ENCODE measurements around the gene GNB1L.

Gene GNB1L

DNA sequence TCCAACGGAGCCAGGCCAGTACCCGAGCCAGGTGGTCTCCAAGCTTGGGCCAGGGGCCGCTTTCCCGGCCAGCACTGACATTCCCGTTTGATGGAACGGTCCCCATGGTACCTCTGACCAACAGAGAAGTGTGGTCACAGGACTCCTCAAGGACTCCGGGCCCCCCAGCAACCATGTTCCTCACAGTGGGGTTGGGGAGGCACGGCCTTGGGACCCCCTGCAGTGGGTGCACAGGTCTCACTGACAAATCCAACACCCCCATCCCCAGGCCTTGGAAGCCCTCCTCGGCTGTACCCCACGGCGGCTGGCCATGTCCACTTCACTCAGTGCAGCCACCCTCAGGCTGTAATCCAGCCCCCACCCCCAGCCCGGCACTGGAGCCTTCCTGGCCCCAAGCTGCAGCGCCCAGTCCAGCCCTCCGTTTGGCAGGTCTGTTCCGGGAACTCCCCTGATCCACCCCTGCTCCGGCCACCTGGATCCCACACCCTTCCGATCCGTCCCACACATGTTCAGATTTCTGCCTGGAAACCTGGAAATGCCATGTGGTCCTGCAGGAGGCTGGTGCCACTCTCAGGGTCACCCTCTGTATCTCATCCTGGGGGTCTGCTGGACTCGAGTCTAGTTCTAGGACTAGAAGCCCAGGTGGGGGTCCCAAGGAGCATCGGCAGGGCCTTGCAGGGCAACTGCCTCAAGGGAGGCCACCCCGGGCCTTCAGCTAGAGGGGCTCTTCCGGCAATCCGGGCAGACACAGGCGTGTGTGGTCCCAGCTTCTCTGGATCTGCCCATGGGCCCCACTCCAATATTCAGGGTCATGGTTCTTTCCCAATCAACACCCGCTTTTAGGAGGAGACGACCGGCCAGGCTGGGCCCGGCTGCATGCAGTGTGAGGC, 67.5 kb downstream of the GNB1L start:
- Histone ChIP-seq H3K27ac (replicated peaks) (no peak overlapping the region), H3K4me3 (replicated peaks; ENCODE audit: insufficient read depth, low read length) (no peak overlapping the region), H3K27me3 (ENCODE audit: insufficient read depth, poor library complexity, severe bottlenecking) (no peaks in the 10 kb centered on the region)
- no peak for TF ChIP-seq SPI1 (IDR thresholded peaks at IDR 0.05; ENCODE audit: borderline replicate concordance, low read depth)
- TF ChIP-seq, protein P1, sequence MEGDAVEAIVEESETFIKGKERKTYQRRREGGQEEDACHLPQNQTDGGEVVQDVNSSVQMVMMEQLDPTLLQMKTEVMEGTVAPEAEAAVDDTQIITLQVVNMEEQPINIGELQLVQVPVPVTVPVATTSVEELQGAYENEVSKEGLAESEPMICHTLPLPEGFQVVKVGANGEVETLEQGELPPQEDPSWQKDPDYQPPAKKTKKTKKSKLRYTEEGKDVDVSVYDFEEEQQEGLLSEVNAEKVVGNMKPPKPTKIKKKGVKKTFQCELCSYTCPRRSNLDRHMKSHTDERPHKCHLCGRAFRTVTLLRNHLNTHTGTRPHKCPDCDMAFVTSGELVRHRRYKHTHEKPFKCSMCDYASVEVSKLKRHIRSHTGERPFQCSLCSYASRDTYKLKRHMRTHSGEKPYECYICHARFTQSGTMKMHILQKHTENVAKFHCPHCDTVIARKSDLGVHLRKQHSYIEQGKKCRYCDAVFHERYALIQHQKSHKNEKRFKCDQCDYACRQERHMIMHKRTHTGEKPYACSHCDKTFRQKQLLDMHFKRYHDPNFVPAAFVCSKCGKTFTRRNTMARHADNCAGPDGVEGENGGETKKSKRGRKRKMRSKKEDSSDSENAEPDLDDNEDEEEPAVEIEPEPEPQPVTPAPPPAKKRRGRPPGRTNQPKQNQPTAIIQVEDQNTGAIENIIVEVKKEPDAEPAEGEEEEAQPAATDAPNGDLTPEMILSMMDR (IDR thresholded peaks at IDR 0.05; ENCODE audit: insufficient read depth, low read length) = no peak
- TF ChIP-seq POLR2AphosphoS5 (IDR thresholded peaks at IDR 0.05; ENCODE audit: low read depth) = no peak
- TF ChIP-seq GABPA (IDR thresholded peaks at IDR 0.05; ENCODE audit: low read depth) = no peak
- no peak for TF ChIP-seq REST (IDR thresholded peaks at IDR 0.05; ENCODE audit: insufficient replicate concordance, low read depth)
- DNase-seq (ENCODE audit: low read depth in 1 of 2, low spot score in 1 of 2) = no peak

DNA sequence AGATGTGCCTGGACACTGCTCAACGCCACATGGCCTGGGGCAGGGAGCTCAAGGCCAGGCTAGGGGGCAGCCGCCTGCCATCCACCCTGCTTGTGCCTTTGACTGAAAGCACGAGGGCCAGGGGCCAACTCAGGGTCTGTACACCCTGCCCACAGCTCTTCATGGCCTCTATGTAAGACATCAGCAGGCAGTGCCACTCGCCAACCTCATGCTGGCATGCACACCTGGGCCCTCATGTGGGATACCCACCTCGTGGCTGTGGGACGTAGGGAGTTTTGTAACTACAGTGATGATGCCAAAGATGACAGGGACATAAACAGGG, 68.4 kb downstream of the GNB1L start:
- TF ChIP-seq, protein P1 (IDR thresholded peaks at IDR 0.05; ENCODE audit: insufficient read depth, low read length) = no peak
- TF ChIP-seq POLR2AphosphoS5 (IDR thresholded peaks at IDR 0.05; ENCODE audit: low read depth) (no peak), REST (IDR thresholded peaks at IDR 0.05; ENCODE audit: insufficient replicate concordance, low read depth) (no peak), SPI1 (IDR thresholded peaks at IDR 0.05; ENCODE audit: borderline replicate concordance, low read depth) (no peak), GABPA (IDR thresholded peaks at IDR 0.05; ENCODE audit: low read depth) (no peak)

GRCh38 chr22:19785461-19786263, 69.0 kb downstream of the GNB1L start:
- H3K27ac ChIP-seq (replicated peaks) = no peak overlapping the region
- no peak overlapping the region for H3K4me3 ChIP-seq (replicated peaks; ENCODE audit: insufficient read depth, low read length)
- no peak for DNase-seq (ENCODE audit: low read depth in 1 of 2, low spot score in 1 of 2)
- H3K27me3 ChIP-seq (ENCODE audit: insufficient read depth, poor library complexity, severe bottlenecking) = no peaks in the 10 kb centered on the region
- no peak for TF ChIP-seq REST (IDR thresholded peaks at IDR 0.05; ENCODE audit: insufficient replicate concordance, low read depth)
- TF ChIP-seq, protein P1 (IDR thresholded peaks at IDR 0.05; ENCODE audit: insufficient read depth, low read length) = no peak
- TF ChIP-seq POLR2AphosphoS5 (IDR thresholded peaks at IDR 0.05; ENCODE audit: low read depth) = no peak
- TF ChIP-seq SPI1 (IDR thresholded peaks at IDR 0.05; ENCODE audit: borderline replicate concordance, low read depth) = no peak
- no peak for TF ChIP-seq GABPA (IDR thresholded peaks at IDR 0.05; ENCODE audit: low read depth)

More for the DNA sequence above, 68.4 kb downstream of the GNB1L start:
- Histone ChIP-seq H3K27ac (replicated peaks) (no peak overlapping the region), H3K27me3 (ENCODE audit: insufficient read depth, poor library complexity, severe bottlenecking) (no peaks in the 10 kb centered on the region), H3K4me3 (replicated peaks; ENCODE audit: insufficient read depth, low read length) (no peak overlapping the region)
- no peak for DNase-seq (ENCODE audit: low read depth in 1 of 2, low spot score in 1 of 2)
